ENCODE measurements around the gene CLRN3. TPM values are rescaled to one million over a fixed set of nuclear protein-coding genes. Genes with fewer than 3 reads are reported as not detected.

Gene CLRN3
- total RNA-seq, 1 donor from 2014 or later = not detected

GRCh38 chr10:127928021-127928806 lies 35.5 kb upstream of the CLRN3 start:
- Histone ChIP-seq H3K79me2 (ENCODE audit: insufficient read depth, low read length) (peaks cover 22% of the 10 kb centered on the region), H3K36me3 (ENCODE audit: insufficient read depth, low read length) (no peaks in the 10 kb centered on the region), H4K20me1 (ENCODE audit: insufficient read depth, low read length) (no peaks in the 10 kb centered on the region), H3K4me2 (ENCODE audit: low read length) (peak overlapping the region; percentile 76), H3K4me3 (ENCODE audit: insufficient read depth, low read depth, low read length) (no peak overlapping the region), H3K27me3 (ENCODE audit: insufficient read depth, low read length) (no peaks in the 10 kb centered on the region), H2AFZ (ENCODE audit: low read depth, low read length) (no peak overlapping the region), H3K9me3 (ENCODE audit: insufficient read depth, low read depth, low read length) (no peaks in the 10 kb centered on the region), H3K9ac (ENCODE audit: low read length) (peak overlapping the region; percentile 55), H3K4me1 (ENCODE audit: insufficient read depth, low read length) (peaks cover 23% of the 10 kb centered on the region), H3K27ac (ENCODE audit: low read depth, low read length) (no peak overlapping the region)
- DNase-seq (ENCODE audit: low read depth) (peak; percentile 80), FAIRE-seq (peak; percentile 63)
- TF ChIP-seq CTCF (IDR thresholded peaks at IDR 0.05; ENCODE audit: insufficient read depth, low read depth, low read length) = no peak
- TF ChIP-seq EZH2 (IDR thresholded peaks at IDR 0.05; ENCODE audit: insufficient read depth, low read length) = no peak
- peaks cover 4% of the 10 kb centered on the region for H3K9me3 Mint-ChIP-seq (ENCODE audit: unreplicated experiment)
- H3K27ac Mint-ChIP-seq (ENCODE audit: unreplicated experiment) = peak overlapping the region; percentile 63
- no peaks in the 10 kb centered on the region for H3K27me3 Mint-ChIP-seq (ENCODE audit: low read depth, unreplicated experiment)
- H3K4me3 Mint-ChIP-seq (ENCODE audit: unreplicated experiment) = peak overlapping the region; percentile 1
- peaks cover 2% of the 10 kb centered on the region for H3K36me3 Mint-ChIP-seq (ENCODE audit: low read depth, unreplicated experiment)
- H3K4me1 Mint-ChIP-seq (ENCODE audit: low read depth, unreplicated experiment) = peaks cover 39% of the 10 kb centered on the region

- Mint-ChIP-seq H3K27me3 (ENCODE audit: low read depth, unreplicated experiment) (no peaks in the 10 kb centered on the region), H3K4me1 (ENCODE audit: low read depth, unreplicated experiment) (peaks cover 52% of the 10 kb centered on the region), H3K27ac (ENCODE audit: unreplicated experiment) (peak overlapping the region; percentile 75), H3K9me3 (ENCODE audit: unreplicated experiment) (peaks cover 4% of the 10 kb centered on the region), H3K36me3 (ENCODE audit: low read depth, unreplicated experiment) (peaks cover 2% of the 10 kb centered on the region), H3K4me3 (ENCODE audit: unreplicated experiment) (peak overlapping the region; percentile 56)
- H3K9ac ChIP-seq (ENCODE audit: low read length) = no peak overlapping the region
- H3K4me3 ChIP-seq (ENCODE audit: insufficient read depth, low read depth, low read length) = no peak overlapping the region
- H3K27me3 ChIP-seq (ENCODE audit: insufficient read depth, low read length) = no peaks in the 10 kb centered on the region
- H3K79me2 ChIP-seq (ENCODE audit: insufficient read depth, low read length) = peaks cover 28% of the 10 kb centered on the region
- TF ChIP-seq CTCF (IDR thresholded peaks at IDR 0.05; ENCODE audit: insufficient read depth, low read depth, low read length) (no peak), EZH2 (IDR thresholded peaks at IDR 0.05; ENCODE audit: insufficient read depth, low read length) (no peak)
- H3K9me3 ChIP-seq (ENCODE audit: insufficient read depth, low read depth, low read length) = no peaks in the 10 kb centered on the region
- no peak for FAIRE-seq
- peak overlapping the region; percentile 16 for H3K4me2 ChIP-seq (ENCODE audit: low read length)
- no peak overlapping the region for H3K27ac ChIP-seq (ENCODE audit: low read depth, low read length)
- DNase-seq (ENCODE audit: low read depth) = no peak
- H3K4me1 ChIP-seq (ENCODE audit: insufficient read depth, low read length) = peaks cover 35% of the 10 kb centered on the region
- no peak overlapping the region for H2AFZ ChIP-seq (ENCODE audit: low read depth, low read length)
- H4K20me1 ChIP-seq (ENCODE audit: insufficient read depth, low read length) = no peaks in the 10 kb centered on the region
- H3K36me3 ChIP-seq (ENCODE audit: insufficient read depth, low read length) = no peaks in the 10 kb centered on the region
These were observed 33.7 kb upstream of the CLRN3 start for GRCh38 chr10:127926455-127926854.

Measured in astrocyte (in vitro differentiated cells and primary cell).